ENCODE results near the gene ABCA7.

DNA sequence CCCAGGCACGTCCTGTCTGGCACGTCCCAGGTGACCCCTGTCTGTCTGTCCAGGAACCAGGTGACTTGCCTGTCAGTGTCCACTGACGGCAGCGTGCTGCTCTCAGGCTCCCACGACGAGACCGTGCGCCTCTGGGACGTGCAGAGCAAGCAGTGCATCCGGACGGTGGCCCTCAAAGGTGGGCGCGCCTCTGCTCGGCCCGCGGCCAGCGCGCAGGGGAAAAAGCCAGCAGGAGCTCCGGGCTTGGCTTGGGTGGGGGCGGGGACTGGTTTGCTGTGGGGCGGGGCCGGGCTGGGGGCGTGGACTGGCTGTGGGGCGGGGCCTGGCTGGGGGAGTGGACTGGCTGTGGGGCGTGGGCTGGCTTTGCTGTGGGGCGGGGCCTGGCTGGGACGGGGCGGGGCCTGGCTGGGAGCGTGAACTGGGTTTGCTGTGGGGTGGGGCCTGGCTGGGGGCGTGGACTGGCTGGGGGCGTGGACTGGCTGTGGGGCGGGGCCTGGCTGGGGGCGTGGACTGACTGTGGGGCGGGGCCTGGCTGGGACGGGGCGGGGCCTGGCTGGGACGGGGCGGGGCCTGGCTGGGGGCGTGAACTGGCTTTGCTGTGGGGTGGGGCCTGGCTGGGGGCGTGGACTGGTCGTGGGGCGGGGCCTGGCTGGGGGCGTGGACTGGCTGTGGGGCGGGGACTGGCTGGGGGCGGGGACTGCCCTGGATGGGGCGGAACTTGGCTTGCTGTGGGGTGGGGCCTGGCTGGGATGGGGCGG is 48.6 kb upstream of the ABCA7 start:
- TF ChIP-seq POLR2A (IDR thresholded peaks at IDR 0.05) (no peak), EP300 (IDR thresholded peaks at IDR 0.05) (no peak)
- TF ChIP-seq, protein P1, sequence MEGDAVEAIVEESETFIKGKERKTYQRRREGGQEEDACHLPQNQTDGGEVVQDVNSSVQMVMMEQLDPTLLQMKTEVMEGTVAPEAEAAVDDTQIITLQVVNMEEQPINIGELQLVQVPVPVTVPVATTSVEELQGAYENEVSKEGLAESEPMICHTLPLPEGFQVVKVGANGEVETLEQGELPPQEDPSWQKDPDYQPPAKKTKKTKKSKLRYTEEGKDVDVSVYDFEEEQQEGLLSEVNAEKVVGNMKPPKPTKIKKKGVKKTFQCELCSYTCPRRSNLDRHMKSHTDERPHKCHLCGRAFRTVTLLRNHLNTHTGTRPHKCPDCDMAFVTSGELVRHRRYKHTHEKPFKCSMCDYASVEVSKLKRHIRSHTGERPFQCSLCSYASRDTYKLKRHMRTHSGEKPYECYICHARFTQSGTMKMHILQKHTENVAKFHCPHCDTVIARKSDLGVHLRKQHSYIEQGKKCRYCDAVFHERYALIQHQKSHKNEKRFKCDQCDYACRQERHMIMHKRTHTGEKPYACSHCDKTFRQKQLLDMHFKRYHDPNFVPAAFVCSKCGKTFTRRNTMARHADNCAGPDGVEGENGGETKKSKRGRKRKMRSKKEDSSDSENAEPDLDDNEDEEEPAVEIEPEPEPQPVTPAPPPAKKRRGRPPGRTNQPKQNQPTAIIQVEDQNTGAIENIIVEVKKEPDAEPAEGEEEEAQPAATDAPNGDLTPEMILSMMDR (IDR thresholded peaks at IDR 0.05) = no peak

Measured in sigmoid colon (tissue), 4 donors.